GM21423 (cell line): ENCODE measurements around the gene TFCP2.
"Not testable (repeated sequence)": the region's sequence is repeated elsewhere in the genome, so short reads cannot be mapped to it uniquely, and the experiment has no call there.

ENCODE experiments used
- ATAC-seq: cut with Tn5 transposase; IDR thresholded peaks from one replicate; pipeline ENCODE4 v1.9.1; 2021; ENCODE audit warnings: mild to moderate bottlenecking, moderate library complexity; ENCODE audit not compliant: unreplicated experiment

Gene TFCP2, protein sequence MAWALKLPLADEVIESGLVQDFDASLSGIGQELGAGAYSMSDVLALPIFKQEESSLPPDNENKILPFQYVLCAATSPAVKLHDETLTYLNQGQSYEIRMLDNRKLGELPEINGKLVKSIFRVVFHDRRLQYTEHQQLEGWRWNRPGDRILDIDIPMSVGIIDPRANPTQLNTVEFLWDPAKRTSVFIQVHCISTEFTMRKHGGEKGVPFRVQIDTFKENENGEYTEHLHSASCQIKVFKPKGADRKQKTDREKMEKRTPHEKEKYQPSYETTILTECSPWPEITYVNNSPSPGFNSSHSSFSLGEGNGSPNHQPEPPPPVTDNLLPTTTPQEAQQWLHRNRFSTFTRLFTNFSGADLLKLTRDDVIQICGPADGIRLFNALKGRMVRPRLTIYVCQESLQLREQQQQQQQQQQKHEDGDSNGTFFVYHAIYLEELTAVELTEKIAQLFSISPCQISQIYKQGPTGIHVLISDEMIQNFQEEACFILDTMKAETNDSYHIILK

DNA sequence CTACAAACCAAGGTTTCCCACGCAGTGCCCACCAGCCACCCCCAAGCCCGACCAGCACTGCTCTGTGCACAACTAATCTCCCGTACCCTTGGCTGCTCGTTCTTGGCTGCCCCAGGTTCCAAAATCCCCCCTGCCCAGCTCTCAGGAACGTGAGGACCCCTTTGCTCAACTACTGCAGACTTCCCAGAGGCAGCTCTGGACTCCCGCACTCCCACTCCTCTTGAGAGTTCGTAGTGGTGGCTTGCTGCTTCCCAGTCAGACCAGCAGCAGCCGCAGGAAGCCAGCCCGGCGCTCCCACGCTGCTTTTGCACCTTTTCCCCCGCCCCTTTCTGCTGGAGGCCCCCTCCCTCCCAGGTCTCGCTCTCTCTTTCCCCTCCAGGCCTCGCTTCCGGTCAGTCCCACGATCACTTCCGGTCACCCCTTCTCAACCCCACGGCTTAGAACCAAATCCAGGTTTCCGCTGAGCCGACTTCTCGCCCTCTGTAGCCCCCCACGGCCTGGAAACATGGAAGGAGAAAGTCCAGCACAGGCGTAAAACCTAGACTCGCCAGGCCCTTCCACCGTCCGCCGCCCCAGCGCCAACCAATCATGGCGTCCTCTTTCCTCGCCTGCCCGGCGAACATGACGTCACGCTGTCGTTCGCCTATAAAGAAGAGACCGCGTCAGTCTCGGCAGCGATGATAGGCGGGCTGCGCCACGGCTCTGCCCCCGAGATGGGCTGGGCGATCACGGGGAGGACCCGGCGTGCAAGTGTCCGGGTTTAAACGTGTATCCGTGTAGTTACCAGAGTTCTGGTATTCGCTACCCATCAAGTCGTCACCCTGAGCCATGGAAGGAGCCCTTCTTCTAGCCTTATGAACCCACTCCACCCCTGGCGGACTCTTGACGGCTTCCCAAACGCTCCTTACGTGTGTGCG lies at the start of gene TFCP2:
Gene TFCP2, minus strand, starts transcription at position 621 of the 917 bp plus-strand sequence. CDS start 713 bp downstream, outside the sequence.
- ATAC-seq, result peak; percentile 84

DNA sequence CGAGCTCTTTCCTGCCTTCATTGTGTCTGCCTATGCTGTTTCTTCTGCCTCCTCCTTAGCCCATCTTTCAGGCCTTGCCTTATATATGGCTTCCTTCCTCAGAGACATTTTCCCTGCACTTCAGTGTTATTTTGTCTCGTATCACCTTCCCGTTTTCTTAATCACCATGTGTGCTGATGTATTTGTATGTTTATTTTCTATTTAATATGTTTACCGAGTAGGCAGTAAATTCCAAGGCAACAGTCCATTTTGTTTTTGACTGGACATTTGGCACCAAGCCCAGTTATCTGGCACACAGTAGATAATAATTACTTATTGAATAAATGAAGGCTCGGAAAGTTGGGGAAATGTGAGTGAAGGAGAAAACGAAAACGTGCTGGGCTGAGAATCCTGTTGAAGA lies 49.5 kb upstream of the TFCP2 start:
- ATAC-seq, result no peak

DNA sequence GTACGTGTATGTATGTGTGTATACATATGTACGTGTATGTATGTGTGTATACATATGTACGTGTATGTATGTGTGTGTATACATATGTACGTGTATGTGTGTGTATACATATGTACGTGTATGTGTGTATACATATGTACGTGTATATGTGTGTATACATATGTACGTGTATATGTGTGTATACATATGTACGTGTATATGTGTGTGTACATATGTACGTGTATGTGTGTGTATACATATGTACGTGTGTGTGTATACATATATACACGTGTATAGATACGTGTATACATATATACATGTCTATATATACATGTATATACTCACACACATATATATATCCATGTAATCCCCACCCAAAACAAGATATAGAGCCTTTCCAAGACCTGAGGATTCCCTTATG lies 46.9 kb upstream of the TFCP2 start:
- ATAC-seq, result not testable (repeated sequence)

DNA sequence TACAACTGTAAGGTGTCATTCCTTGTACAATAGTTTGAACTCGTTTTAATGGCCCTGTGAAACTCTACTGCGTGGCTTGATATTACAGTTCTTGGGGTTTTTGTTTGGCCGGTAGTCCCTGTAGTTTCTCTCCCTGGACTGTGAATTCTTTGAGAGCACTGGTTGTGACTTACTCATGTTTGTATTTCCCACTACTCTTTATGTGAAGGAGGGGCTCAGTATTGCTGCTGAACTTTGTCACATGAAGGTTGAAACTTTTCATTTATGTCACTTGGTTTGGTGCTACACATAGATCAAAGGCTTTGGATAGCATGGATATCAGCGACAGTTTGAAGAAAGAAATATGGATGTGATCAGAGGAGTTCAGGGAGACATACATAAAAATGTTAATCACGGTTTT lies 46.4 kb upstream of the TFCP2 start:
- ATAC-seq, result no peak

DNA sequence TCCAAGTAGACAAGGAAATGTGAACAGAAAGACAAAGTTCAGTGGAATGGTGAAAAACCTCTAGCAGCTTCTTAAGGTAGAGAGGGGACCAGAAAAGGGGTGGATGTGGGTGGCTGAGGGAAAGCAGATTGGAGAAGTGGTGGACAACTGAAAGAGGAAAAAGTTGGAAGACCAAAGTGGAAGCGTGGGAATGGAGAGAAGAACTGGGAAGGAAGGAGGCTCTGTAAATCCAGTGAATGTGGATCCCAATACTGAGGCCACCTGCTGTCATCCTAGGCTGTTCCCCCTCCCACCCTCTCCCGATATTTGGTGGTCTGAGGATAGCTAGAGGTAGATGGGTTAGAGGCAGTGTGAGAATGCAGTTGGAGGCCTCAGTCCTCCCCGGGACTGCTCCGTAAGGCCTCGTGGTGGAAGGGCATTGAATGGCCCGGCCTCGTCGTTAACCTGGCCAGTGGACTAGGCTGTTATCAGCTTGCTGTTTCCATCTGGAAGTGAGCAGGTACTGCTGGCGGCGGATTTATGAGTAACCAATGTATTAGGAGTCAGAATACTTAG lies 45.7 kb upstream of the TFCP2 start:
- ATAC-seq, result no peak

DNA sequence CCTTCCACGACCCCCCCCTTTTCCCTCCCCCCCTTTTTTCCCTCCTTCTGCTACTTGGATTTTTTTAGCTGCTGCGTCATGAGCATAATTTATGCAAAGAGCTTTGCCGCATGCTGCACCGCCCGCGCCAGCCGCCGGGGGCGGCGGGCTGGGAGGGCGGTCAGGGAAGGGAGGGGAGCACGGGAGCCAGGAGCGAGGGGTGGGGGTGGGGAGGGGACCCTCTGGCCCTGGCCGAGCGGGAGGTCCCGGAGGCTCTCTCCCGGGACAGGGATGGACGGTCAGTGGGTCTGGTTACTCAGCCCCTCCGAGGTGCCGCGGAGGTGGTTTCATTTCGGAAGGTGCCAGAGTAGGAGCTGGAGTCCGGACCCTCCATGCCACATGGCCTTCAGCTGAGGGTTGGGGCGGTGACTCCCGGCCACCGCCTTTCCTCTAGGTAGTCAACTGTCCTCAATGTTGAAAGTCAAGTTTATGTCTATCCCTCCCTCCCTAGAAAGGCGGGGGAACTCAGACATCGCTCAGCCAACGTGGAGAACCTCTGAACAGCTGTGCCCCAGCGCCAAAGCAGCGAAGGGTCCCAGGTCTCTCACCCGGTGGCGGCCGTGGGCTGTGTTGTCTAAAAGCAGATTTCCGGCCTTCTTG lies 45.2 kb upstream of the TFCP2 start, which contains the start of gene POU6F1:
Gene POU6F1, minus strand, starts transcription at position 95 of the 639 bp plus-strand sequence. CDS start 11,226 bp downstream, outside the sequence.
- peak; percentile 63 for ATAC-seq

DNA sequence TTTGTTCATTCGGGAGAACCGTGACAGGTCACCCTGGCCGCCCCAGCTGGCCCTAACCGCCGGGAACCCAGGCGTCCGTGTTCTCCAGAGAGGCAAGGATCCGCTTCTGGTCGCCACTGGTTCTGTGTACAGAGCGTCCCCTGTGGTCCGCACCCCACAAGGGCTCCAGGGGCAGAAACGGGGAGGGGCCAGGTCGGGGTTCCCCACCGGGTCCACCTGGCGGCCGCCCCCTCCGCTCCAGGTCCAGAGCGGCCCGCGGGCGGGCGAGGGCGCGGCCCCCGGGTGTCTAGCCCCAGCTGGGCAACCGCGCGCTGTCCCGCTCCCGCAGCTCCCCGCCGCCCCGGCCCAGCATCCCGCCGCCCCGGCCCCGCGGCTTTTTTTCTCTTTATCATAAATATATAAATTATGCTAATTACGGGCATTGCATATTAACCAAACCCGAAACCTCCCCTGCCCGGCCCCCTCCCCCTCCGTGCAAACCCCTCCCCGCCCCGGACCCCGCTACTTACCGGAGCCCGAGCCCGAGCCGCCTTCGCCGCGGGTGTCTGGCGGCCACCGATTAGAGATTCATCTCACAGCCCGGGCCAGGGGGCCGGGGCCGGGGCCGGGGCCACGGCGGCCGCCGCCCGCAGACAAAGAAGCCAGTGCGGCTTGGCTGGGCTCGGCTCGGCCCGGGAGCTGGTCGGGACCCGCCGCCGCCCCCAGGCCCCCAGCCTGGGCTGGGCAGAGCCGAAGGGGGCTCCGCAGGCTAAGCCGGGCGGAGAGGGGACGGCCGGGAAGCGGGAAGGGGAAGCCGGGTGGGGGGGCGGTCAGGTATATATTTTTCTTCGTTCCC lies 44.4 kb upstream of the TFCP2 start:
- peak; percentile 46 for ATAC-seq

DNA sequence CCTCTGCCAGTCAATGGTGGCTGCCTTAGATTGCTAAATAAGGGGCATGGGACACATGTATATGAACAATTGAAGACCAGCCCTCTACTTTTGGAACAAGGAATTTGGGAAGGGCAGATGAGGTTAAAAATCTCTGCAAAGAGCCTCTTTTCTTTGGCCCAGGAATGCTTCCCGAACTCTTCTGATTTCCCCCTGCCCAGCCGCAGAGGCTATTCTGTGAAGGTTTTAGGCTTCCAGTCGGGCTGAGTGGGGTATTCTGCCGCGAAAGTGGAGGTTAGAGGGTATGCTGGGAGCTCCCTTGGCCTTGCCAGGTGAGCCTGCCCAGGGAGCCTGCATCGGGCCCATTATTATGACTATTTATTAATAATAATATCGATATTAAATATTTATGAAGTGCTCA lies 43.7 kb upstream of the TFCP2 start:
- no peak for ATAC-seq

DNA sequence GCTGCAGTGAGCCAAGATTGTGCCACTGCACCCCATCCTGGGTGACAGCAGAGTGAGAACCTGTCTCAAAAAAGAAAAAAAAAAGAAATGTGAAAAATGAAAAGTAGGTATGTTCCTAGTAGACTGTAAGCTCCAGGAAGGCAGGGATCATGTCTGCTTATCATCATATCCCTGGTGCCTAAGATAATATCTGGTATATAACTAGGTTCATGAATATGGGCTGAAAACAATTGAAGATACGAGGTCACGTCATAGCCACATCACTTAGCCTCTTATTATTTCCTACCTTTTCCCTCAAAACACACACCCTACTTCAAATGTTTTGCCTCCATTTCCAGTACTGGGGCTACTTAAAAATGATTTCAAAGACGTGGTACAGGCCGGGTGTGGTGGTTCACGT lies 42.0 kb upstream of the TFCP2 start:
- no peak for ATAC-seq

DNA sequence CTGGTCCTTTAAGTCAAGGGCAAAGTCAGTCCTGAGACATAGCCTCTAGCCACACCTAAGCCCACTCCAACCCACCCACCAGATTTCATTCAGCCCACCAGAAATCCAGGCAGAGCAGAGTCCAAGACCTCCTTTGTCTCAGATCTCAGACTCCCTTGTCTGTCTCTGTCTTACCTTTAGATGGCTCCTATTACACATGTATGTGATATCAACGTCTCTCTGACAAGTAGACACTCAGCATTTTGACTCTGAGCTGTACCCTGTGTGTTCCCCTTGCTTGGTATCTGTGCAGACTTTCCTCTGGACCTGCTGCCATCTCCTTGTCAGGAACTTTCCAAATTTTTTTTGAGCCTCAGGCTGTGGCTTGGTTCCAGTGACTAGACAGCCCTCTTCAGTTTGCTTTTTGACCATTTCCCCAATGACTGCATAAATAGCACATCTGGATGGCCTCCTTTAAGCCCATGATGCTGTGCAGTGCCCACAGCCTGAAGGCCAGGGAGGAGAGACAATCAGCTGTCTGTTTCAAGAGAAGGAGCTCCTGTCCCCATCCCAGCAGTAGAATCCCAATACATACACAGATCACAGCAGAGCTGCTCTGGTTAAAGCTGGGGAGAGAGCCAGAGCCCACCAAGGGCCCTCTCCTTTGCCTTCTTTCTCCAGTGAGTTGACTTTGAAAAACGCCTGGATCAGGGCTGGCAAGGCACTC lies 37.9 kb upstream of the TFCP2 start:
- no peak for ATAC-seq

DNA sequence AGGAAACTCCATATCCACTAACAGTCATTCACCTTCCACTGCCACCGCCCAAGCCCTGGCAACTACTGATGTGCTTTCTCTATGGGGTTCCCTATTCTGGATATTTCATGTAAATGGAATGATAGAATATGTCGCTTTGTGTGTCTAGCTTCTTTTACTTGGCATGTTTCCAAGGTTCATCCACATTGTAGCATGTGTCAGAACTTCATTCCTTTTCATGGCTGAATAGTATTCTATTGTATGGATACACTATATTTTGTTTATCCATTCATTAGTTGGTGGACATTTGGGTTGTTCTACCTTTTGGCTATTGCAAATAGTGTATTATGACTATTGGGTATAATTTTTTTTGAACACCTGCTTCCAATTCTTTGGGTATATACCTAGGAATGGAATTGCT lies 36.3 kb upstream of the TFCP2 start:
- no peak for ATAC-seq

DNA sequence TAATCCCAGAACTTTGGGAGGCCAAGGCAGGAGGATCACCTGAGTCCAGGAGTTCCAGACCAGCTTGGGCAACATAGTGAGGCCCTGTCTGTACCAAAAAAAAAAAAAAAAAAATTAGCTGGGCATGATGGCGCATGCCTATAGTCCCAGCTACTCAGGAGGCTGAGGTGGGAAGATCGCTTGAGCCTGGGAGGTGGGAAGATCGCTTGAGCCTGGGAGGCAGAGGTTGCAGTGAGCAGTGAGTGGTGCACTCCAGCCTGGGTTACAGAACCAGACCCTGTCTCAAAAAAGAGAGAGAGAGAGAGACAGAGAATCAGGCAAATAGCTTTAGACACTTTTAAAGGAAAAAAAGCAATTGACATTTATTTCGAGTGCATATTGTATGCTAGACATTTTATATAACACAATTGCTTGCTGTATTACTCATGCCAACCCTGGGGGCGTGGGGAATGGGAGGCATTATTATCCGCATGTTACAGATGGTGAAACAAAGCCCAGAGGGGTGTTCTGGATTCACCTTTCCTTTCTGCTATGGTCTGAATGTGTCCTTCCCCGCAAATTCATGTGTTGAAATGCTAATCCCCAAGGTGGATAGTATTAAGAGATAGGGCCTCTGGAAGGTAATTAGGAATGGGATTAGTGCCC lies 35.2 kb upstream of the TFCP2 start:
- no peak for ATAC-seq

DNA sequence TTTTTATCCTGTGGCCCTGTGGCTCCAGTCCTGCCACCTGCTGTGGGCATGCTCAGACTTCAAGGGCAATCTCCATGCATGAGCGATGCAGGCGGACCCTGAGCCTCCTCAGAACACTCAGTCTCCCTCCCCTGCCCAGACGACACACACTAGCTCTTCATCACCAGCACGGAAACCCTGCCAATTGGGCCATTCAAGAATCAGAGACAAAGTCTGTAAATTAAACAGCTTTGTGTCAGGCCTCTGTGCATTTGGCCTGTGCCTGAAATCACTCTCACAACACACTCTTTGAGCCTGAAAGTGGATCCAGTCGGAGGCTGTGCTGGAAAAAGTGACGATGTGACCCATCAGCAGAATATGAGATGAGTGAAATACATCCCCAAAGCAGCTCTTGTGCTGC lies 32.4 kb upstream of the TFCP2 start:
- no peak for ATAC-seq

DNA sequence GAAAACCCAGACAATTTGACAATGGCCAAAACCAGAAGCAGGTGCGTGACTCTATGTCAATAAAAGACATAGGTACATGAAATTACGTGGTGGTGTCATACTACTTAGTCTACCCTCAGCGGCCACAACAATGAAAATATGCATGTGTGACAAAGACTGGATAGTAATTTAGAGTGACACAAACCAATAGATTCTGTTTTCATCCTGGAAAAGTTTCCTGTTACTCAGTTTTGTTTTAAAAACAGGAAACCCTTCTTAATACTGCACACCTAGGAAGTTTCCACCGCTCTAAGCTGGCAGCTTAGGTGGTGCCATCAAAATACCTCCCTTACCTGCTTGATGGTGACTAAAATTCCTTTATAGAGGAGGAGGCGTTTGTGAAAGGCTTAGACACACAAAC lies 29.8 kb upstream of the TFCP2 start:
- ATAC-seq, result no peak

DNA sequence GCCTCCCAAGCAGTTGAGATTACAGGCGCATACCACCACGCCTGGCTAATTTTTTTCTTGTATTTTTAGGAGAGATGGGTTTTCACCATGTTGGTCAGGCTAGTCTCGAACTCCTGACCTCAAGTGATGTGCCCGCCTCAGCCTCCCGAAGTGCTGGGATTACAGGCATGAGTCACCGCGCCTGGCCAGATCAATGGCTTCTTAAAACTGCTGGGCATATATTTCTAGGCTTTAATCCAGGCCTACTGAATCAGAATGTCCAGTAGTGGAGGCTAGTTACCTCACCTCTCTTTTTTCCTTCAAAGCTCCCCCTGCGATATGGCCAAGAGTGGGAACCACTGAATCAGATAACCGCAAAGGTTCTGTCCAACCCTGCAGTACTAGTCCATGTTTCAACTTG lies 27.9 kb upstream of the TFCP2 start:
- ATAC-seq, result no peak

DNA sequence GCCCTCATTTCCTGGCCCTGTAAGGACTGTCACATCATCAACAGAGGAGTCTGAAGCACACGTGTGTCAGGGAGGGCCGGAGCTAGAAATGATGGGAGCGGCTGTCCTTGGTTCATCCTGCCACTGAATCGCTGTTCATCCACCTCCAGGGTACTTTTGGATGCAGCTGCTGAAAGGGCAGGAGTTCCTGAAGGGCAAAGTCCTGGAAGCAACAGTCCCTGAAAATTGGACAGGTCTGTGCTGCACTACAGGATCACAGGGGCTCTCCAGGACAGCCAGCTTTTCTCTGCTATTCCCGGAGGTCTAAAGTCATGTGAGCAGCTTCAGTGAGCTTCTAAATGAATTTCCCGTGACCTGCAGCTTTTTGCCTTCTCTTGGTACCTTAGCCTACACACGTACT lies 27.2 kb upstream of the TFCP2 start:
- ATAC-seq, result no peak

DNA sequence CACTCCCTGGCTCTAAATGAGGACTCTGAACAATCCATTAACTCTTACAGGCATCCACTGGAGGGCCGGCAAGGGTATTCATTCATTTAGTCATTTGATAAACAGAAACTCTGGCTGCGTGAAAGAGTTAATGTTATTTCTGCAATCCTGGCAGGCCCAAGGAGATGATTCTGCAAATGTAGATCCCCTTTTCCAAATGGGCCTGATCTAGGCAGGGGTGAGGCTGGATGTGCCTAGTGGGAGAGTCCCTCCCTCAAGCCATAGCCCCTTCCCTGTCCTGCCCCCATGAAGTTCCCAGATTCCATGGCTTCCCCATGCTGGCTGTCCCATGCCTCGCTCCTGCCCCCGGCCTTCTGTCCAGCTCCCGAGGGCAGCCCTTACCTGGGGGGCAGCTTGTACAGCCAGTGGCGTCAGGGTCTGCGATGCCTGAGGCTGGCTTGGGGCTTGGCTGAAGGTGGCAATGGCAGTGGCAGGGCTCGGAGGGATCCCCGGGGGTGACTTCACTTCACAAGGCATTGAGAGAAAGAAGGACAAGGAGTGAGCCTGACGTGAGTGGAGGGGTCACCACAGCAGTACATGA lies 26.5 kb upstream of the TFCP2 start:
- ATAC-seq, result no peak

DNA sequence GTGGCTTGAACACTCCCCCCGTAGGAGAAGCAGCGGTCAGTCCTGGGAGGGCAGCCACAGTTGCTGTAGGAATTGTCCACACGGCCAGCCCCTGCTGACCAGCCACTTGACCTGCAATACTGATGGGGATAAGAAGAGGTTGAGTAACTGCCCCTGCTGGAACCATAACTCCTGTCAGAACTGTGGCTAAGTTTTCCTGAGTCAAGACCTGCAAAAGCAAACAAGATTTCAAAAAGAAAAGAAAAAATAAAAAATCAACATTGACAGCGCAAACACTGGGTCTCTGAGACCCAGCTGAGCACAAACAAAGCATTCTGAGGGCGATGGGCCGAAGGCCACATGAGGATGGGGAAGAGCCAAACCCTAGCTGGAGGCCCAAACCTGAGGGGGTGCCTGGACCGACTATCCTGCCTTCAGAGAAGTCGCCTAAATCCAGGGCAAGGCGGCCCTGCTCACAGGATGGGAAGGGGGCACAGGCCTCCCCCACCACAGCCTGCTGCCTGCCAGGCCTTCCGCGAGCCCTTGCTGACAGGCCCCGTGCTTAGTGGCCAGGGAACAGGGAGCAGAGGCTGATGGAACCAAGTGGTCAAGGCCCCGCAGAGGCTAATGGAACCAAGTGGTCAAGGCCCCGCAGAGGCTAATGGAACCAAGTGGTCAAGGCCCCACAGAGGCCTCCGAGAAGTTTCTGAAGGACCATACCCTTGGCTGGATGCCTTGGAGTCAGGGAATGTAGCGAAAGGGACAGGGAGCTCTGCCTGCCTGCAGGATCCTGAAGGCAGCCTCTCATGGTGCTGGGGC lies 25.8 kb upstream of the TFCP2 start:
- ATAC-seq, result no peak
